HG03039 (cell line): ENCODE measurements around the gene ZIC5.

ENCODE experiments used
- ATAC-seq: cut with Tn5 transposase; IDR thresholded peaks from one replicate; pipeline ENCODE4 v1.9.1; 2021; ENCODE audit warnings: mild to moderate bottlenecking, moderate library complexity; ENCODE audit not compliant: unreplicated experiment

Gene ZIC5

GRCh38 chr13:99976575-99976974, 5.0 kb upstream of the ZIC5 start:
- ATAC-seq = no peak

- ATAC-seq = no peak
Observed at GRCh38 chr13:99975626-99976025, 4.1 kb upstream of the ZIC5 start.

GRCh38 chr13:99974939-99975561, 3.5 kb upstream of the ZIC5 start:
- no peak for ATAC-seq

GRCh38 chr13:99974296-99974938, 2.9 kb upstream of the ZIC5 start:
- no peak for ATAC-seq

- no peak for ATAC-seq
Observed at GRCh38 chr13:99973808-99974185, 2.2 kb upstream of the ZIC5 start.

- ATAC-seq = no peak
Observed at GRCh38 chr13:99973163-99973807, 1.7 kb upstream of the ZIC5 start.

GRCh38 chr13:99972190-99972731, 694 bp upstream of the ZIC5 start:
- ATAC-seq = no peak

GRCh38 chr13:99970651-99971575, 654 bp downstream of the ZIC5 start:
- ATAC-seq = no peak

- no peak for ATAC-seq
Observed at GRCh38 chr13:99969919-99970650, 1.5 kb downstream of the ZIC5 start.

GRCh38 chr13:99969453-99969918, 2.1 kb downstream of the ZIC5 start:
- ATAC-seq = no peak

GRCh38 chr13:99968521-99969452, 2.8 kb downstream of the ZIC5 start:
- no peak for ATAC-seq

- no peak for ATAC-seq
Observed at GRCh38 chr13:99967869-99968520, 3.6 kb downstream of the ZIC5 start.

GRCh38 chr13:99967498-99967868, 4.1 kb downstream of the ZIC5 start:
- ATAC-seq = no peak

- no peak for ATAC-seq
Observed at GRCh38 chr13:99966064-99966805, 5.3 kb downstream of the ZIC5 start.

GRCh38 chr13:99965329-99966000, 6.1 kb downstream of the ZIC5 start:
- ATAC-seq = no peak

GRCh38 chr13:99963816-99964339, 7.7 kb downstream of the ZIC5 start:
- ATAC-seq = no peak

GRCh38 chr13:99962242-99962641, 9.3 kb downstream of the ZIC5 start:
- ATAC-seq = no peak
